Stimulated activated naive CD8-positive, alpha-beta T cell treated with anti-CD3 and anti-CD28 coated beads, Interleukin-15, Interleukin-2, amounts not matched to agents 100 U/mL and 50 U/mL, for 24 hours (primary cell): ENCODE data around the gene MRGPRE.

Source experiments
- ATAC-seq: fragments of 150-1000 bp; cut with Tn5 transposase; one replicate; pipeline ENCODE4 v1.10.0; 2021
- DNase-seq: peaks from one replicate; pipeline ENCODE4 v3.0.0; 2021

MRGPRE gene

GRCh38 chr11:3178349-3178748 lies 53.9 kb downstream of the MRGPRE start:
- DNase-seq (no peak), ATAC-seq (no peak)

- DNase-seq = no peak
- ATAC-seq = no peak
These were observed 54.3 kb downstream of the MRGPRE start for GRCh38 chr11:3177931-3178330.
